ENCODE measurements around the gene SLC49A3.

DNA sequence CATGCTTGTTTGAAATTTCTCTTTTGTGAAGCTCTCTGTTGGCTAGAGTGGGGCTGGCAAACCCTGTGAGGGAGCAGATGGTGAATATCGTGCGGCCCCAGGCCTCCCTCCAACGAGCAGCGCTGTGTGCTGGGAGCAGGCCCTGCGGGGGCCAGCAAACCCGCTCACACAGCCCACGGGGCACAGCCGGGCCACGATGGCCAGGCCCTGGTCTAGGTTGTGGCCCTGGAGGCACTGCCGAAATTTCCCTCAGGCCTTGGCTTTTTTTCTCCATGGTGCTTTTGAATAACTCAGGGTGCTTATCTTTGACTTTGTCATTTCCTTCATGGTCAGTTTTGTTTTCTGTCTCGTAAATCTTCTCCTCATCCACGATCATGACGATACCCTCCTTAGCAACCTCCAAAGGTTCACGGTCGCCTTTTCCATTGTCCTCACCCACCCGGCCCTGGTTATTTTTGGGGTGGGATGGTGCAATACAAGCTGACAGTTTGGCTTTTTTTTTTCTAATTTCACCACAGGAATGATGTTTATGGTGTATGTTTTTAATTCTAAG lies 37.4 kb upstream of the SLC49A3 start:
- TF ChIP-seq EZH2 (IDR thresholded peaks at IDR 0.05; ENCODE audit: insufficient read depth, poor library complexity, severe bottlenecking) (no peak), EZH2phosphoT487 (IDR thresholded peaks at IDR 0.05; ENCODE audit: insufficient read depth, low read depth) (no peak)
